ENCODE results near the gene BCL7A.
A peak's percentile ranks its signal among the peaks of the same experiment; 100 is the strongest.
"Not testable (repeated sequence)": the region's sequence is repeated elsewhere in the genome, so short reads cannot be mapped to it uniquely, and the experiment has no call there.

BCL7A gene

DNA sequence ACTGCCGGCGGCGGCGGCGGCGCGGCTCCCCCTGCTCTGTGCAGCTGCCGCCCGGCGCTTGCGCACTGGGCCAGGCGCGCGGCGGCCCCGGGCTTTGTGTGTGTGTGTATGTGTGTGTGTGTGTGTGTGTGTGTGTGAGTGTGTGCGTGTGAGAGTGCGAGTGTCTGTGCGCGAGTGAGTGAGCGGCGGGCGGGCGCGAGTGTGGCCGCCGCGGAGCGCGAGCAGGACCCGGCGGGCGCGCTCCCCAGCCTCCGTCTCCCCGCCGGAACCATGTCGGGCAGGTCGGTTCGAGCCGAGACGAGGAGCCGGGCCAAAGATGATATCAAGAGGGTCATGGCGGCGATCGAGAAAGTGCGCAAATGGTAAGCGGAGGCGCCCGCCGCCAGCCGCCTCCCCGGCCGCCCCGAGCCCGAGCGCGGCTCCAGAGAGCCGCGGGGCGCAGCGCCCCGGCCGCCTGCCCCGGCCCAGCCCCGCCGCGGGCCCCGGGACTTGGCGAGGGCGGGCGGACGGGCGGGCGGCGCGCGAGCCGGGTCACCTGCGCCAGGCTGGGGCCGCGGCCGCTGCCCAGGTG lies at the start of gene BCL7A:
BCL7A (plus strand) TSS at position 63 of the 571 bp plus-strand sequence; CDS start at position 271, 208 bp downstream.
- peak; percentile 51 to 55 for DNase-seq

DNA sequence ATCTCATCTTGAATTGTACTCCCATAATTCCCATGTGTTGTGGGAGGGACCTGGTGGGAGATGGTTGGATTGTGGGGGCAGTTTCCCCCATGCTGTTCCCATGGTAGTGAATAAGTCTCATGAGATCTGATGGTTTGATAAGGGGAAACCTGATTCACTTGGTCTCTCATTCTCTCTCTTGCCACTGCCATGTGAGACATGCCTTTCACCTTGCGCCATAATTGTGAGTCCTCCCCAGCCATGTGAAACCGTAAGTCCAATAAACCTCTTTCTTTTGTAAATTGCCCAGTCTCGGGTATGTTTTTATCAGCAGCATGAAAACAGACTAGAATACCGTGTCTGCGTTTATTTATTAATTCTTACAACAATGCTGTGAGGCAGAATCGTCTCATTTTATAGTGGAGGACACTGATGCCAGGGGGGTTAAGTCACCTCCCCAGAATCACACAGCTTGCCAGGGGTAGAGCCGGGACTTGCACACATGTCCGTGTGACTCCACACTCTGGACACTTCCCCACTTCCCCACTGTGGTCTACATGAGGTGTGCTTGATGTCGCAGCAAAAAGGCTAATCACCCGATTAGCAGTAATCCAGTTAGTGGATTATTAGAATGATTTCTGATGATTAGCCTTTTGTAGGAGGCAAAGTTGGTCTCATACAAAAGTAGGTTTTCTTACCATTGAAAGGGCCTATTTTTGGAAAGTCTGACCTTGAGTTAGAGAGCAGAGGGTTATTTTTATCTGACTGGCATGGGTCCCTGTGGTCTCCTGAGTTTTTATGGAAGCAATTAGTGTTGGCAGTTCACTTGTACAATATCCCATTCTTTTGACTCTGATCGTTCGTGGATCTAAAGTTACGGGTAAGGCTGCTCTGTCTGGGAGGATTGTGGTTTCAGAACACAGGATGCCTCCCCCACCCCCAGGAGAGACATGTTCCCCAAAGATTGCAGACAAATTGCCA lies 47.4 kb upstream of the BCL7A start:
- DNase-seq: no peak

DNA sequence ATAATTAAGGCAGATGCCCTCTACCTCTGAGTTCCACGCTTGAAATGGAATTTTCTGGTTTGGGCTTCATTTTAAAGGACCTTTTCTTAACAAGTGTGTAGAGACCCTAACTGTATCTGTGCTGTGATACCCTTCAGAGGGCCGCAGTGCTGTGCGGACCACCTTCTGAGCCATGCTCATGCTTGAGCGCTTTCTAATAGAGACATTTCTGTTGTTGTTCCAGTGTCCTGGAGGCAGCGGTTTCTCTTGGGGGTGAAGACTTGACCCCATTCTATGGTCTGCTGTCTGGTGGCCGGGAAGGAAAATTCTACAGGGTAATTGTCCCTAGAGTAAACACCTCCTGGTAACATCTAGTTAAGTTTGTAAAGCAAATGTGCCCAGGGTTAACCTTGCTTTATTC lies 46.7 kb upstream of the BCL7A start:
- no peak for DNase-seq

DNA sequence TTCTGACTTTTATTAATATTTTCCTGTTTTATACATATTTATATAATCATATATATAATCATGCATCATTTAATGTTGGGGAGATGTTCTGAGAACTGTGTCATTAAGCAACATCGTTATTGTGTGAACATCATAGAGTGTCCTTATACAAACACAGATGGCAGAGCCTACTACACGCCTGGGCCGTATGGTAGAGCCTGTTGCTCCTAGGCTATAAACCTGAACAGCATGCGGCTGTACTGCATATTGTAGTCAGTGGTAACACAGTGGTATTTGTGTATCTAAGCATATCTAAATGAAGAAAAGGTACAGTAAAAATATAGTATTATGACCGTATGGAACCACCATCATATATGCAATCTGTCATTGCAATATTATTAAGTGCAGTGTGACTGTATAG lies 44.7 kb upstream of the BCL7A start:
- peak in 1 of 2 experiments; percentile 62 for DNase-seq

DNA sequence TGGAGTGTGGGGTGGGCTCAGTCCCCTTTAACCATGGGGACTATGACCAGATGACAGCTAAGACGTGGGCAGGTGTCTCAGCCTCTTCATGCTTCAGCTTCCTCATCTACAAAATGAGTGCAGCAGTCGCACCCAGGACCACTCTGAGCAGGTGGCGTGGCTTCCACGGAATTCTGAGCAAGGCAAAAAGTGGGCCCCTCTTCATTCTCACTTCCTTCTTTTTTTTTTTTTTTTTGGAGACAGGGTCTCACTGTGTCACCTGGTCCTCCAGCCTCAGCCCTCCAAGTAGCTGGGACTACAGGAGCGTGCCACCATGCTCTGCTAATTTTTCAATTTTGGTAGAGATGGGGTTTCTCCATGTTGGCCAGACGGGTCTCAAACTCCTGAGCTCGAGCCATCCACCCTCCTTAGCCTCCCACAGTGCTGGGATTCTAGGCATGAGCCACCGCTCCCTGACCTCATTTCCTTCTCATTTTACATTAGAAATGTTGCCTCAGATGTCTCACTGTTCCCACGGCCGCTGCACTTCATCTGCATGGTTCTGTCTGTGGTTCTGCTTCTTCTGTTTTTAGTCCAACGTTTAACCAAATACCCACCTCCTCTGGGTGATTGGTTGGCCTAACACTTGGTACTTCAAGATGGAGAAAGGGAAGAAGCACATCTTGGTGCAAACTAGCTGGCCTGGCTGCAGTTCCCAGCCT lies 41.3 kb upstream of the BCL7A start:
- DNase-seq: no peak

DNA sequence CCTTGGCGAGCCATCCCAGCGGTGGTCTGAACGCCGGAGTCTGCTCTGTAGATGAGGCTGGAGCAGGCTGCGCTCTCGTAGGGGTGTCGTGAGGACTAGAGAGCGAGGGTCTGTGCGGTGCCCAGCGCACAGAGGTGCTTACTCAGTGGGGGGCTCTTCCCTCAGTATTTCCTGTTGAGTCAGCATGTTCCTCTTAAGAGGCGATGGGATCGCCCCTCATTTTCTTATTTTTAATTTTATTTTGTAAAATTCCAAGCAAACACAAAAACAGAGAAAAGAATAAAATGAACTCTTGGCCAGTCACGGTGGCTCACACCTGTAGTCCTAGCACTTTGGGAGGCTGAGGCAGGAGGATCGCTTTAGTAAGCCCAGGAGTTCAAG lies 40.8 kb upstream of the BCL7A start:
- DNase-seq: no peak

DNA sequence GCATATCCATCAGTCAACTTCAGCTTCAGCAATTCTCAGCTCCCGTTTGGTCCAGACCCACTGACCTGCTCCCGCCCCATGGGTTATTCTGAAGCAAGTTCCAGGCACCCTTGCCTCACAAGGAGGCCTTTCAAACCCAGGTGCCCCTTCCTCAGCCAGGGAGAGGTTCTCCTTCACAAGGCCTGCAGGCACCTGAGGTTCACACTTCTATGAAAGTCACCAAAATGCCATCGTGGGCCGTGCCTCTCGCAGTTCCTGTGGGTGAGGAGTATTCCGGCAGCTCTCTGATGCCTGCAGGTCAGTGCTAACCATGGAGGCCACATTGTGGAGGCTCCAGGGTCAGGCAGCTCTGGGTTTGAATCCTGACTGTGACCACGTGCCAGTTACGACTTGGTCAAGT lies 40.2 kb upstream of the BCL7A start:
- no peak for DNase-seq

DNA sequence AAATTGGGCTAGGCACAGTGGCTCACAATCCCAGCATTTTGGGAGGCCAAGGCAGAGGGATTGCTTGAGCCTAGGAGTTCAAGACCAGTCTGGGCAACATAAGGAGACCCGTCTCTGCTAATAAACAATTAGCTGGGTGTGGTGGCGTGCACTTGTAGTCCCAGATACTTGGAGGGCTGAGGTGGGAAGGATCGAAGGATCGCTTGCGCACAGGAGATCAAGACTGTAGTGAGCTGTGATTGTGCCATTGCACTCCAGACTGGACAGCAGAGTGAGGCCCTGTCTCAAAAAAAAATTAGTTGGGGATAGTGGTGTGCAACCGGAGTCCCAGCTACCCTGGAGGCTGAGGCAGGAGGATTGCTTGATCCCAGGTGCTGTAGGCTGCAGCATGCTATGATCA lies 38.7 kb upstream of the BCL7A start:
- DNase-seq: no peak

DNA sequence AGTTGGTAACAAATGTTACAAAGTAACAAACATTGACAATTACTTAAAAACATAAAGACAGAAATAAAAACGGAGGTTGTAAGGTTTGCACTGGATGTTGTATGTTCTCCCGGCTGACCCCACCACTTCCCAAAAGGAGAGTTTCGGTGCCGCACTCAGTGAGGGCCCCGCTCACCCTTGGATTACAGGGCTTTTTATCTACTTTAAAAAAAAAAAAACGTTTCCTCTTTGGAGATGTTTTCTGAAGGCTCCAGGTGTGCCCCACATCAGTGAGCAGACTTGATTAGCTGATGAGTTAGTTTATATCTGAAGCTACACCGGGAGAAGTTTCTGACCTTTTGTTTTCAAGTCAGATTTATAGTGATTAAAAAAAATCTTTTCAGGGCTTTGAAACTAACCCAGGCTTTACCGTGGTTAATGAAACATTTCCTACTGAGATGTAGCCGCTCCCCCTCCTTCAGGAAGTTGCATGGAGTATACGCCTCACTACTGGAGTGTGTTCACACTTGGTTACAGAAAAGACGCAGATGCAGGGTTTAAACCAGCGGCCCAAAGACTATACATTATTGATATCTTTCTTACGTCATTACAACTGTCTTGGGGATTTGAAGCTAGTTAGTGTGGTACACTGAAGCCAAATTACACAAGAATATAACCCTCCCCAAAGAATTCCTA lies 38.0 kb upstream of the BCL7A start:
- DNase-seq: no peak

DNA sequence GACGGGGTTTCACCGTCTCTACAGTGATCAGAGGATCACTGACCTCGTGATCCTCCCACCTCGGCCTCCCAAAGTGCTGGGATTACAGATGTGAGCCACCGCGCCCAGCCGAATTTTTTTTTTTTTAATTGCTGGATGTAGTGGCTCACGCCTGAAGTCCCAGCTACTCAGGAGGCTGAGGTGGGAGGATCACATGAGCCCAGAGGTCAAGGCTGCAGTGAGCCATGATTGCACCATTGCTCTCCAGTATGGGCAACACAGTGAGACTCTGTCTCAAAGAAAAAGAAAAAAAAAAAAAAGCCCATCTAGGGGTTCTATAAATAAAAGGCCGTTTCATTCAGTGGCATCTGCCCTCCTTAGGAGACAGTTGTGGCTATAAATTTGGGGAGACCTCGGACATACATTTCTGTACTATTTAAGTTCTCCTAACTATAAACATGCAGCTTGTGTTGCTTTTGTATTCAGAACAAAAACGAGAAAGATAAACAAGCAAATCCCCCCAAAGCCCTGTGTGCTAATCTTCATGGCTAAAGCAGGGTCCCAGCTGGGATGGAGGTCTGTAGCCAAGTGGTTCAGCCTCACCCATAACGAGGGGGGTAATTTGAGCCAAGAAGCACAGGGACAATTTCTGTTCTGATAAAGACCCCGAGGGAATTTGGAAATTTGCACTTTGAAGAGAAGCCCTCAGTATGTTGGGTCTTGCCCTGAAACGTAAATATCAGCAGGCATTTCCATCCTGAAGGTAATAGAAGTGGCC lies 35.0 kb upstream of the BCL7A start:
- no peak for DNase-seq

DNA sequence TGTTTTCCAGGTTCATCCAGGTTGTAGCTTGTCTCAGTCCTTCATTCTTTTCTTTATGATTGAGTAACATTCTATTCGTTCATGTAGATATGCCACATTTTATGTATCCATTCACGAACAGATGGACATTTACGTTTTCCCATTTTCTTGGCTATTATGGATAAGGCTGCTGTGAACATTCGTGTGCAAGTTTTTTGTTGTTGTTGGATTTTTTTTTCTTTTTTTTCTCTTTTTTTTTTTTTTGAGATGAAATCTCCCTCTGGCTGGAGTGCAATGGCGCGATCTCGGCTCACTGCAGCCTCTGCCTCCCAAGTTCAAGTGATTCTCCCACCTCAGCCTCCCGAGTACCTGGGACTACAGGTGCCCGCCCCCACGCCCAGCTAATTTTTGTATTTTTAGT lies 33.2 kb upstream of the BCL7A start:
- not testable (repeated sequence) for DNase-seq

DNA sequence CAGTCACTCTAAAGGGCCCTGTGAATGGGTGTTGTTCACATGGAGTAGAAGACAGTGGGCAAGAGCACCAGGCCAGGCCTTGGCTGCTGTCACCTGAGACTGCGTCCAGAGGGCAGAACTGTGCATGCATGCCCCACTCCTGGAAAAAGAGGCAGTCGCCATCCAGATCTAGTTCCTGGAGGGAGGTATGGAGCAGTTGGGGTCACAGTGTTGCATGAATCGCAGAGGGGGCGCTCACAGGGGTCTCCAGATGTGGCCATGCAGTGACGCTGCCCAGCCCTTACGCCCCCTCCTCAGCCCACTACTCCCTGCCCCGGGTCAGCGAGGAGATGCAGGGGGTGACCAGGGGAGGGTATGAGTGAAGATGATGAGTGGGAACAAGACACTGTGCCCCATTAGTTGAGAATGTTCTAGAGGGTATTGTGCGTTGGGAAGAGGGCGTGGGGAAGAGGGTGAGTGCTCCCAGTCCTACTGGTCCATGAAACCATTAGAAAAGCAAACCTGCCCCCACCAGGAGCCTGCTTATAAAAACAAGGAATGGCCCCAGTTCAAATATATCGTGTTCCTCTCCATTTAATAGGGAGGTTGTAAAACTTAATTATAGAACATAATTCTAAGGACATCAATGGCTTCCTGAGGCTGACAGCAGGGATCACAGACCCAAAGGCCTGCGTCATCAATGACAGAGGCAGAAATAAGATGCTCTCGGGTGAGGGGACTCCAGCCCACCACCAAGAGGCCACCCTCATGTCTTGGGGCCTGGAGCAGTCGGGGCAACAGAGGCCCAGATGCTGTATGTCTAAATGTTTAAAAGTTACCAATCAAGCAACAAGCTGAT lies 32.2 kb upstream of the BCL7A start:
- DNase-seq: no peak

DNA sequence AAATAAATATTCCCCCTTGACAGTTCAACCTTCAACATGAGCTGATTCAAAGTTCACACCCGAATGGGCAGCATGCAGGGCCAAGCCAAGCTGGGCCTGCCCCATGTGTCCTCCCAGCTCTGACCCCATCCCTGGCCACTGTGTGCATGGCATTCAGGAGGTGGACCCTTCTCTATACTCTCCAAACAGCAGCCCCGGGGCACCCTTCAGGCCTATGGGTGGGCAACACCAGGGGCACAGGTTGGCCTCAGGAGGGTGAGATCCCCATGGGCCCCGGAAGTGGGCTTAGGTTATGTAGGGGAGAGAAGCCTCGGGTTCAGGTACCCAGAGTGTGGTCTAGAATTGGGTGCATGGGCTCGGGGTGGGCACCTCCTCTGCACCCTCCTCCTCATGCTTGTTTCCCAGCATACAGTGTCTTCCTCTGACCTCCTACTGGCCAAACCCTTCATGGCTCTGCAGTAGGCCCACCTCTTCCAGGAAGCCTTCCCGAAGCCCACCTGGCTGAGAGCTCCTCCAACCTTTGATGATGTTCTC lies 31.5 kb upstream of the BCL7A start:
- no peak for DNase-seq

DNA sequence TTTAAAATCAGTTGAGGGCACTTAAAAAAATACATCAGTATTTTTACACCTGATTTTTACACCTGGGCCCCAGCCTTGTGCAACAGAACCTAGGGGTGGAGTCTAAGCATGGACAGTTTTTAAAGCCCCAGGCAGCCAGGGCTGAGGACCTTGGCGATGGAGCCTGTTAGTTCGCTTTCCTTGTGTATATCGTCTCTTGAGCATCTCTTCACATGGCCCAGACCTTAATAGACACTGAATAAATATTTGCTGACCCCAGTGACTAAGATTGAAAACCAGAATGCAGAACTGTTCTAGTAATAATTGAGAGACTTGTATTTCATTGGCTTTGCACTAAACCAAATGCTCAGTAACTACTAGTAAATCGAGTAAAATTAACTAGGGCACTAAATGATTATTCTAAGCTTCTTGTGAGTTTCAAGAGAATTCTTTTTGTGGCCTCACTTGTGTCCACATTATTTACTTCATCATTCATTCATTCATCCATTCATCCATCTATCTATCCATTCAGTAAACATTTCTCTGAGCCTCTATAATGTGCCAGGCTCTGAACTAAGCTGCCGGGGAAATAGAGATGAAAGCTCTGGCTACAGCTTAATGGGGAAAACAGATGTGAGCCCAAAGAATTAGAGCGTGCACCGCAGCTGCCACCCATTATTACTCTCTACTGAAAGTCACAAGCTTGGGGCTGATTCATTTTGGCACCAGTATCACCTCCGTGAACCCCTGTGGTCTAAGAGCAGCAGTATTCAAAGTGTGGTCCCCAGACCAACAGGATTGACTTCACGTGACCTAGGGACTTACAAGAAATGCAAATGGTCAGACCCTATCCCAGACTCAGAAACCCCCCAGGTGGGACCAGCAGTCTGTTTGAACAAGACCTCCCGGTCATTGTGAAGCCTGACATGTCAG lies 30.7 kb upstream of the BCL7A start:
- no peak for DNase-seq

DNA sequence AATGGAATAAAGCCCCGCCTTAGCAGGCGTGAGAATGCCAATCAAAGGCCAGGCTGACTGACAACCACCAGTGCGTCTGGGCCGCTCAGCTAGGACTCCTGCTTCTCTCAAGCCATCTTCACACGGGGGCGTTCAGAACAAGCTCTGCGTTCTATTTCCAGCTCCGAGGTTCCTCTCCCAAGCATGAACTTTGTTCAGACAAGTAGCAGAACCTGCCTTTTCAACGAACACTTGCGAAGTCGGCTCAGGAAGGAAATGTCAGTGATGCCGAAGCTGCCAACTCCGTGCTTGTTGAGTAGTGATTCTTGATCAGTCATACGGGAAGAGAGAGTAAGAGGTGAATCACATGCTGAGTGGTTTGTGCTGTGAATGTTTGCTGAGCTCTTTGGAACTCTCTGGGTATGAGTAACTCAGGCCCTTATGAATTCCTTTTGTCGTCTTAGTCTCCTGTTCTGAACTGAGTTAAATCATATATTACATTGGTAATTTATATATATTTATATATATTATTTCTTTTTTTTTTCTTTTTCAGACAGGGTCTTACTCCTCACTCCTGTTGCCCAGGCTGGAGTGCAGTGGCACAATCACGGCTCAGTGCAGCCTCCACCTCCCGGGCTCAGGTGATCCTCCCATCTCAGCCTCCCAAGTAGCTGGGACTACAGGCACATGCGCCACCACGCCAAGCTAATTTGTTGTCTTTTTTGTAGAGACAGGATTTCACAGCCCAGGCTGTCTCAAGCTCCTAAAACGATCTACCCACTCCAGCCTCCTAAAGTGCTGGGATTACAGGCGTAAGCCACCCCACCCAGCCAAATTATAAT lies 29.4 kb upstream of the BCL7A start:
- DNase-seq: no peak

DNA sequence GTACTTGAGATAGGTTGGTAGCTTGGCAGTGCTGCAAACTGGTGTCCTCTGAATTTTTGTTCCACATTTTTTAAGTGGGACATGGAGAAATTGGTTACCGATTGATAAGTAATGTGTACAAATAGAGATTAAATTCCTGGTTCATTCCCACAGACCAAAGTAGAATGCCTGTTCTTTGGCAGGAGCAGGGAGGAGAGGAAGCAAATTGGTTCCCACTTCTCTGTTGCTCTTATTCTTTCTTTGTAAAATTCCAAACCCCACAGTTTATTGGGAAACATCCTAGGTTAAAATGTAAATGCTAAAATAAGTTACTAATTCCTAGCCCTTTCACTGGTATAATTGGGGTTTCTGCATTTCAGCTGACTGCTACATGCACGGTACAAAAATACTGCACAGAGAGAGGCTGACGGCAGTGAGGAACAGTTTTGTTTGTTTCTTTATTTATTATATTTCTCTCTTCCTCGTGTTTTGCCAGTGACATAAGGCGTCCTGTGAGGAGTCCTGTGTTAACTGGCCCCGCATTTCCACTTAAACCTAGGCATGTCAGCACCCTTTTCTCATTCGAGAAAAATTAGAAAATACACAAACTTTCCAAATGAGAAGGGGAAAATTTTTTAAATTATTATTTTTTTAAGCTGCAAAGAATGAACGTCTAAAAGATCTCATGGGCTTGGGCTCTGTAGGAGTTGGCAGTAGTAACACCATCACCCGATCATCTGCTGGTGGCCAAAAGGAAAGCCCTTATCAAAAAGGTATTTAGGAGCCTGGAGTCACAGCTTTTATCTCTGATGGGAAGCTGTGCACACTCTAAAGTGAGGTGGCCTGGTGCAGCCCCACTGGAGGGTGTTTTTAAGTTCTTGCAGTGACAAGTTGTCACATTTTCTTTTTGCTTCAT lies 25.4 kb upstream of the BCL7A start:
- DNase-seq: no peak

DNA sequence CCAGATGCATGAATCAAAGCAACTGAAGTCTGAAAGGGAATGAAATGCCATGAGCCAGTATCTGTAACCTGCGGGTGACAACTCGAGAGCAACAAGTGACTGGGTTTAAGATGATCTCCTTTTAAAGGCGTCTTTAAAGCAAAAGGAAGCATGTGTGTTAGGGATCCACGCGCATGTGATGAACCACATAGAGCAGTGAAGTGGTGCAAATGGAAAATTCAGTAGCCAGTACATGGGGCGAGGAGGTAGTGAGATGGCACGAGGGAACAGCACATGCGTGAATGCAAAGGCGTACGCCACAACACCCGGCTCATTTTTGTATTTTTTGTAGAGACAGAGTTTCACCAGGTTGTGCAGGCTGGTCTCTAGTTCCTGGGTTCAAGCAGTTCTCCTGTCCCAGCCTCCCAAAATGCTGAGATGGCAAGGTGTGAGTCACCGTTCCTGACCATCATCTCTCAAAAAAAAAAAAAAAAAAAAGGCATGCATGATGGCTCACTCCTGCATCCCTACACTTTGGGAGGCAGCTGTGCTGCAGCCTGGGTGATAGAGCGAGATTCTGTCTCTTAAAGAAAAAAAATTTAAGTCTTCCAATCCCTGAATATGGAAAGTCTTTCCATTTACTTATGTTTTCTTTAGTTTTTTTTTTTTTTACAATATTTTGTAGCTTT lies 24.6 kb upstream of the BCL7A start:
- DNase-seq: no peak

Data from SHP77 (cell line).